Measurements from ENCODE around the gene CNN3. TPM values are rescaled to one million over a fixed set of nuclear protein-coding genes. Genes with fewer than 3 reads are reported as not detected.

The CNN3 gene
- total and polyA plus RNA-seq, 2 donors from 2014 or later: 232 to 291 TPM

DNA sequence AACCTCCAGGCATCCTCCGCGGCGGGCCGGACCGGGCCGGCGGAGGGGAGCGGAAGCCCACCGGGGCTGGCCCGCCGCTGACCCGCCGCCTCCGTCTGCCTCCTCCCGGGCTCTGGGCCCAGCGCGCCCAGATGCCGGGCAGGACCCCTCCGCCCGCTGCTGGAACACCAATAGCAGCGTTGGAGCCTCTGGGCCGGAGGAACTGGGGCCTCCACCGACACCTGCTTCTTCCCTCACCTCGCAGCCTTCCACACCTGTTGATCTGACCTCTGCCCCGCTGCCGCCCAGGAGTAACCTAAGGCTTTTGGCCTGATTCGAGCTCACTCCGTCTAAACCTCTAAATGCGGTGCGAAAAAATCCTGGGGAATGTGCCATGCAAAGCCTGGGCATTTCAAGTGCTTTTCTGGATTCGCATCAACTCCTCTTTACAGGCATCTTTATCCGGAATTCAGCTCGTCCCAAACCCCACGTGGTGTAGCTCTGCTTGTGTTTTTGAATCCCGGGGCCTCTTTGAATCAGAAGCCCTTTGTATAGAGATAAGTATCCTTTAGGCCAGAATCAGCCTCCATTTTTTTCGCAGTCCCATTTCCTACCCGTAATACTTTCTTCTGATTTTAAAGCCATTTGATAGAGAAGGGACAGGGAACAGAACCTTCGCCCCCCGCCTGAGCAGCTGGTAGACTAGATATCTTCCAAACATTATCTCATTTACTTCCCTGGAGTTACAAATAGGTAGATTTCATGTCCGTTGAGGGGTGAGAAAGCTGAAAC is 680 bp upstream of the CNN3 start:
- Histone ChIP-seq H3K9ac (ENCODE audit: low read length in 3 of 3) (peak overlapping the region; percentile 30 to 92 (median 53)), H3K27ac (ENCODE audit: low read depth in 2 of 2, low read length in 2 of 2) (peak overlapping the region; percentile 99), H3K36me3 (ENCODE audit: control insufficient read depth in 2 of 3, insufficient read depth in 3 of 3, low read length in 3 of 3) (peaks cover 0 to 5% (median 3%) of the 10 kb centered on the region in 3 donors), H3K27me3 (ENCODE audit: control insufficient read depth, insufficient read depth, low read length) (no peaks in the 10 kb centered on the region), H3K4me1 (ENCODE audit: control insufficient read depth in 2 of 3, insufficient read depth in 2 of 3, low read depth in 1 of 3, low read length in 3 of 3) (peaks cover 3 to 40% (median 16%) of the 10 kb centered on the region in 3 donors), H3K4me3 (ENCODE audit: low read length in 3 of 3) (peak overlapping the region; percentile 62 to 82 (median 70)), H3K9me3 (ENCODE audit: control insufficient read depth in 2 of 3, insufficient read depth in 1 of 3, low read length in 3 of 3) (no peaks in the 10 kb centered on the region)
- intact Hi-C loops (cut with DNase I): loop anchor here (10.0 kb wide), 1 partner anchor 63 kb away; no protein-coding TSS in a partner anchor
- DNase-seq (peak in 3 of 5 donors; percentile 71 to 87 (median 77)), FAIRE-seq (no peak)
- no peak for TF ChIP-seq CTCF (IDR thresholded peaks at IDR 0.05; ENCODE audit: borderline replicate concordance, extremely low read depth, insufficient read depth)

- Histone ChIP-seq H3K4me1 (ENCODE audit: control insufficient read depth in 2 of 3, insufficient read depth in 2 of 3, low read depth in 1 of 3, low read length in 3 of 3) (peaks cover 3 to 42% (median 19%) of the 10 kb centered on the region in 3 donors), H3K27ac (ENCODE audit: low read depth in 2 of 2, low read length in 2 of 2) (peak overlapping the region; percentile 99), H3K27me3 (ENCODE audit: control insufficient read depth, insufficient read depth, low read length) (no peaks in the 10 kb centered on the region), H3K9ac (ENCODE audit: low read length in 3 of 3) (peak overlapping the region; percentile 90 to 96 (median 93)), H3K4me3 (ENCODE audit: low read length in 3 of 3) (peak overlapping the region; percentile 91 to 98 (median 96)), H3K9me3 (ENCODE audit: control insufficient read depth in 2 of 3, insufficient read depth in 1 of 3, low read length in 3 of 3) (no peaks in the 10 kb centered on the region), H3K36me3 (ENCODE audit: control insufficient read depth in 2 of 3, insufficient read depth in 3 of 3, low read length in 3 of 3) (peaks cover 0 to 5% (median 3%) of the 10 kb centered on the region in 3 donors)
- TF ChIP-seq CTCF (IDR thresholded peaks at IDR 0.05; ENCODE audit: borderline replicate concordance, extremely low read depth, insufficient read depth): no peak
- no peak for FAIRE-seq
- intact Hi-C loops (cut with DNase I): loop anchor here (10.0 kb wide), 1 partner anchor 62 kb away; no protein-coding TSS in a partner anchor
- DNase-seq: peak; percentile 72 to 85 (median 81)
Observed at GRCh38 chr1:94926126-94926914, 590 bp downstream of the CNN3 start.

GRCh38 chr1:94925561-94926125 is 1.3 kb downstream of the CNN3 start:
- no peak for TF ChIP-seq CTCF (IDR thresholded peaks at IDR 0.05; ENCODE audit: borderline replicate concordance, extremely low read depth, insufficient read depth)
- no peaks in the 10 kb centered on the region for H3K9me3 ChIP-seq (ENCODE audit: control insufficient read depth in 2 of 3, insufficient read depth in 1 of 3, low read length in 3 of 3)
- peak overlapping the region; percentile 90 to 96 (median 93) for H3K9ac ChIP-seq (ENCODE audit: low read length in 3 of 3)
- H3K27me3 ChIP-seq (ENCODE audit: control insufficient read depth, insufficient read depth, low read length): no peaks in the 10 kb centered on the region
- peaks cover 3 to 38% (median 20%) of the 10 kb centered on the region in 3 donors for H3K4me1 ChIP-seq (ENCODE audit: control insufficient read depth in 2 of 3, insufficient read depth in 2 of 3, low read depth in 1 of 3, low read length in 3 of 3)
- H3K4me3 ChIP-seq (ENCODE audit: low read length in 3 of 3): peak overlapping the region; percentile 91 to 98 (median 96)
- FAIRE-seq: no peak
- peak overlapping the region; percentile 99 for H3K27ac ChIP-seq (ENCODE audit: low read depth in 2 of 2, low read length in 2 of 2)
- intact Hi-C loops (cut with DNase I): loop anchor here (10.0 kb wide), 1 partner anchor 61 kb away; no protein-coding TSS in a partner anchor
- peaks cover 0 to 5% (median 3%) of the 10 kb centered on the region in 3 donors for H3K36me3 ChIP-seq (ENCODE audit: control insufficient read depth in 2 of 3, insufficient read depth in 3 of 3, low read length in 3 of 3)
- DNase-seq: peak; percentile 89 to 98 (median 92)

Measured in kidney (tissue), 14 donors.